ENCODE results near the gene SLC25A22.

Gene SLC25A22

DNA sequence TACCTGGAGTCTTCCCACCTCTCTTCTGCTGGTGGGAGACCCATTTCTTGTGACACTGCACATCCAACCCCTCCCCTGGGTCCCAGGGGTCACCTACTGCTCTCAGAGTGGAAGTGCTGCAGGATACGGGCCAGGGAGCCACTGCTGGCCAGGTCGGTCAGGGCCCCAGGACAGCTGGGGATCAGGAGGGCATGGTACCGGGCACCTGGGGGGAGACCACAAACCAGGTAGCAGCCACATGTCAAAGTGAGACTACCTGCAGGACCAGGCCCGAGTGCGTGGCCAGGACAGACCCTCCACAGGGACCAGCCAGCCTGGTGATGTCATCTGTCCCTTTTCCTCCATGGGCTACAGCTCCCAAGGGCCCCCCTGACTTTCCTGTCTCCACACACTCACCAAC, 24.7 kb downstream of the SLC25A22 start:
- H3K4me3 ChIP-seq (replicated peaks; ENCODE audit: low read depth, low read length): no peak overlapping the region
- no peak for DNase-seq (ENCODE audit: low read depth)

DNA sequence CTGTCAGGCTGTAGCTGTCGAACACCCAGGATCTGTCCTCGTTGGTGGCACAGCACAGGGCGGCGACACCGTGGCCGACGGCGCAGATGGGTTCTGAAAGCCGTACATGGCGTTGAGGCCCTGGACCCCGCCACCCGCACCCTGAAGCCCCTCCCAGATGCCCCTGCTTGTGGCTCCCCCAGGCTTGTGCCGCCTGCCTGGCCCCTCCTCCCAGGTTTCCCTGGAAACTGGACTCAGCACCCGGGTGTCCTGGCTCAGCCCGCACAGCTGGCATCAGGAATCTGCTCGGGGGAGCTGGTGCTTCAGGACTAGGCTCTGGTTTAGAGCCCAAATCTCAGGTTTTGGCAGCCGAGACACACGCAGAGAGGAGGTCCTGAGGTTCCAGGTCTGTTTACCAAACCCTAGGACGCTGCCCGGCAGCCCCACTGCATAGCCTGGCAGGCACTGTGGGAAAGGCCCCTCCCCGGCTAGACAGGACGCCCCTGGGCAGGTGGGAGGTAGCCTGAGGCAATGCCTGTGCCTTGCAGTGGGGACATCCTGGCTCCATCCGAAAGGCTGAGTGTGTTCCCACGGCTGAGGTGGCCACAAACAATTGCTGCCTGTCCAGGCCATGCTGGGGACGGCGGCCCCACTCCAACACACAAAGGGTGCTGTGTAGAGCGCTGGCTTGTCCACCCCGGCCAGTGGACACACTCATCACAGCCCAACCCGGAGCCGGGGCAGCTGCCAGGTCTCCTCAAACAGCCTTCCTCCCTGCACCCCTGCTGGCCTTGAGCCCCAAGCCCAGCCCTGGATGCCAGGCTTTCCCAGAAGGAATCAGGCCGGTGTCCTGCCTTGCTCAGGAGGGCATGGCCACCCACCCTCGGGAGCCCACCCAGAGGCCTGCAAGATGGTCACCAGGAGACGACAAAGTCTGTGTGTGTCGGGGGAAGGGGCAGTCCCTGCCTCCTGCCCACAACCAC, 25.4 kb downstream of the SLC25A22 start:
- TF ChIP-seq, protein P1, sequence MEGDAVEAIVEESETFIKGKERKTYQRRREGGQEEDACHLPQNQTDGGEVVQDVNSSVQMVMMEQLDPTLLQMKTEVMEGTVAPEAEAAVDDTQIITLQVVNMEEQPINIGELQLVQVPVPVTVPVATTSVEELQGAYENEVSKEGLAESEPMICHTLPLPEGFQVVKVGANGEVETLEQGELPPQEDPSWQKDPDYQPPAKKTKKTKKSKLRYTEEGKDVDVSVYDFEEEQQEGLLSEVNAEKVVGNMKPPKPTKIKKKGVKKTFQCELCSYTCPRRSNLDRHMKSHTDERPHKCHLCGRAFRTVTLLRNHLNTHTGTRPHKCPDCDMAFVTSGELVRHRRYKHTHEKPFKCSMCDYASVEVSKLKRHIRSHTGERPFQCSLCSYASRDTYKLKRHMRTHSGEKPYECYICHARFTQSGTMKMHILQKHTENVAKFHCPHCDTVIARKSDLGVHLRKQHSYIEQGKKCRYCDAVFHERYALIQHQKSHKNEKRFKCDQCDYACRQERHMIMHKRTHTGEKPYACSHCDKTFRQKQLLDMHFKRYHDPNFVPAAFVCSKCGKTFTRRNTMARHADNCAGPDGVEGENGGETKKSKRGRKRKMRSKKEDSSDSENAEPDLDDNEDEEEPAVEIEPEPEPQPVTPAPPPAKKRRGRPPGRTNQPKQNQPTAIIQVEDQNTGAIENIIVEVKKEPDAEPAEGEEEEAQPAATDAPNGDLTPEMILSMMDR (IDR thresholded peaks at IDR 0.05; ENCODE audit: low read length, missing control alignments): no peak
- no peak overlapping the region for H3K4me3 ChIP-seq (replicated peaks; ENCODE audit: low read depth, low read length)
- DNase-seq (ENCODE audit: low read depth): no peak

More for the DNA sequence above, 24.7 kb downstream of the SLC25A22 start:
- TF ChIP-seq, protein P1 (IDR thresholded peaks at IDR 0.05; ENCODE audit: low read length, missing control alignments): no peak

DNA sequence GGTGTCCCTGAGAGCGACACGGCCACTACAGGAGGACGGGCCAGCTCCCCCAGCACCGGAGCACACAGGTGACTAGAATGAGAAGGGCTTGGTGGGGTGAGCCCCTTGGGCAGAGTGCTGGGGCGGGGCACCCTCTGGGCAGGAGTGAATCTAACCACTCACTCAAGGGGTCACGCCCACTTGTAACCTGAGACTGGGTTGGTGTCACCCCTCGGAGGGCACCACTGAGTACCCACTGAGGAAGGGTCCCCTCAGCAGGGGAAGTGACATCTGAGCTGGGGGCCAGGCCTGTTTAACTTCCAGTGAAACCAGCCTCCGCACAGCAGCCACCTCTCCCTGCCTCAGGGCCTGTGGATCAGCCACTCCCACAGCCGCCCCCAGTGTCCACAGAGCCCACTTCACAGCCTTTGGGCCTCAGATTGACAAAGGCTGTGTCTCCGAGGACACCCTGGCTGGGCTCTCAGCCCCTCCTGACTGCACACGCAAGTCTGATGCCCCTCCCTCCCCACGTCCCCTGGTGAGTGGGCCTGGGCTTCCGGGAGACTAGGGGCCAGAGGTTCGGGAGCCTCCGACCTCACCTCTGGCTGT, 26.4 kb downstream of the SLC25A22 start:
- no peak for DNase-seq (ENCODE audit: low read depth)
- TF ChIP-seq, protein P1 (IDR thresholded peaks at IDR 0.05; ENCODE audit: low read length, missing control alignments): no peak
- no peak overlapping the region for H3K4me3 ChIP-seq (replicated peaks; ENCODE audit: low read depth, low read length)

DNA sequence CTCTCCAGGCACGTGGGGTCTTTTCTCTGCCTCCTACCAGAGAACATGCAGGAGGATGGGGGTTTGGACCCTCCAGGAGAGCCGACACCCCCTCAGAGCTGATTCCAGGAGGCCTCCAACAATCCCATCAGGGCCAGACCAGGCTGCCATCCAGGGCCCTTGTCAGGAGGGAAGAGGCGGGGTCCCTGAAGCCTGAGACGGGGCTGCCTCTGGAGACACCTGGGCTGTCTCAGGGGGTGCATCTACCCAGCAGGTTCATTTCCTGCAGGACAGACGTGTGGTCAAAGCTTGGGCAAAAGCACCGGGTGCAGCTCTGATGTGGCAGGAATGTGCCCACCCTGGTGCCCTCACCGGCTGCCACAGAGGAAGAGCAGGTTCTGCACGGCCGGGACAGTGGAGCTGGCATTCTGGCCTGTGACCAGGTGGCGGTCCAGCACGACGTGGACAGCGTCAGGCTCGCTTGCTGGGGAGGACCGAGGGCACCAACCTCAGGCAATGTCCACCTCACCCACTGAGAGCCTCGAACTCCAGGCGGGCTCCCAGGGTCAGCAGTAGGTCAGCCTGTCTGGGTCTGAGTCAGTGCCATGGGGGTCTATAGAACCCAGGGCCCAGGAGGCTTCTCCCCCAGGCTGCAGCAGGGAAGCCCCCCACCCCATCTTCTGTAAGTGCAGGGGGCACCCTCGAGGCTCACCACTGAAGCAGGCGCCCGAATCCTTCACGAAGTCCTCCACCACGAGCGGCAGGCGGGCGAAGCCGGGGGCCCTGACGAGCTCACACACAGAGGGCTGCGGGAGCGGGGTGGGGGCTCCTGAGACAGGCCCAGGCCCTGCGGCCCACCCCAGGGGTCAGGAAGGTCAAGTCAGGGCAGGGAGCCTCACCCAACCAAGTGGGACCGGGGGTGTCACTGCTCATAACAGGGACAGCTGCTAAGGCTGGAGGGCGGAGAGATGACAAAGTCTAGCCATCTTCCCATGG, 27.2 kb downstream of the SLC25A22 start:
- TF ChIP-seq, protein P1 (IDR thresholded peaks at IDR 0.05; ENCODE audit: low read length, missing control alignments): no peak
- DNase-seq (ENCODE audit: low read depth): no peak
- H3K4me3 ChIP-seq (replicated peaks; ENCODE audit: low read depth, low read length): no peak overlapping the region

DNA sequence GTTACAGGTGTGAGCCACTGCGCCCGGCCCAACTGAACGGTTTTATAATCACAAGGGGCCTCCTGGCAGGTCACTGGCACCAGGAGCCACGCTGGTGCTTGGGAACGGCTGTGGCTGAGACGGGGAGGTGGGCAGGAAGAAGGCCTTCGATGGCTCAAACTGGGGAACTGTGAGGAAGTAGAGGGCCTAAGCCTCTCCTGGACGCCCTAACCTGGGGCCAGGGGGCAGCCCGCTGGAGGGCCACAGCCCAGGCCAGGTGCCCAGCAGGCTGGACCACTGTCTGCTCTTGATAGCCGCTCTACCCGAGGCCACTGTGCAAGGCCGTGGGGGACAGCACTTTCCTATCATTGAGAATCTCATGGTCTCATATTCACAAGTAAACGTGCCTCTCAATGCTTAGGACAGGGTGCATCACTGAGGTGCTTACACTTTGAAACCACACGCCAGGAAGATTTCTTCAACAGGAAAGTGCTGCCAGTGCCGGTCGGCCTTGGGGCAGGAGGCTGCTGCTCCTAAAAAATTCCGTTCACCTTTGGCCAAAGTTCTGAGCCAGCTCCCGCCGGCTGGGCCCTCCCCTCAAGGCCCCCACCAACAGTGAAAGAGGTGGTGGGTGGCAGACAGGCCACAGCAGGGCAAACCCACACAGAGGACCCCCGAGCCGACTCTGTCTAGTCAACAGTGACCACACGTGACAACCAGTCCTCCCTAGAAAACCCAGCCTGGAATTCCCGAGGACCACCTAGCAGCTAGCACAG, 28.0 kb downstream of the SLC25A22 start:
- no peak overlapping the region for H3K4me3 ChIP-seq (replicated peaks; ENCODE audit: low read depth, low read length)
- TF ChIP-seq, protein P1 (IDR thresholded peaks at IDR 0.05; ENCODE audit: low read length, missing control alignments): no peak
- no peak for DNase-seq (ENCODE audit: low read depth)

DNA sequence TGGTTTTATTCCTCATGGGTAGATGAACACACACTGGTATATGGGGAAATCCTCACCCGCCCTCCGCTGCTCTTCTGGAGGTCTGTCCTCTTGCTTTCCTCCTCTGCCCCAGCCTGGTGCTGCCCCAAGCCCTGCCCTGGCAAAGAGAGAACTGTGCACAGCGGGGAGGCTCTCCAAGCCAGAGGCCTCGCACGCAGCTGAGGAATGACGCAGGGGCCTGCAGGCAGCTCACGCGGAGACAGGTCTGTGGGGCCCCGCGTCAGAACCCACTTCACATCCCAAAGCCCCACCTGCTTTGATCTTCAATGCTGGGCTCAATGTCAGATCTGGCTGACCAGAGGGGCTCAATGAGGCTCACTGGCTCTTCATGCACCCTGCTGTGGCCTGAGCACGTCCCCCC, 30.8 kb downstream of the SLC25A22 start:
- TF ChIP-seq, protein P1 (IDR thresholded peaks at IDR 0.05; ENCODE audit: low read length, missing control alignments): no peak
- H3K4me3 ChIP-seq (replicated peaks; ENCODE audit: low read depth, low read length): no peak overlapping the region
- no peak for DNase-seq (ENCODE audit: low read depth)

Data from fibroblast of pulmonary artery (primary cell).